Right cardiac atrium (tissue), 5 donors: ENCODE measurements around the gene NYAP2. TPM values are rescaled to one million over a fixed set of nuclear protein-coding genes. Genes with fewer than 3 reads are reported as not detected.

Source experiments
- ATAC-seq, 2 donors: fragments of 200-7000 bp; cut with Tn5 transposase; one replicate each; pipeline versions ENCODE4 v1.8.0 to v1.9.1; 2020; ENCODE audit warnings: moderate library complexity in 2 of 2, mild to moderate bottlenecking in 1 of 2
- DNase-seq, 3 donors: peaks; one replicate each; pipeline ENCODE4 v3.0.0-alpha.2; 2020
- H3K27ac ChIP-seq: one replicate; pipeline ENCODE4 v1.5.1; 2013; ENCODE audit warnings: mild to moderate bottlenecking, low read length, control low read depth, moderate library complexity
- H3K27me3 ChIP-seq: one replicate; pipeline ENCODE4 v1.6.1; 2013; ENCODE audit not compliant: control insufficient read depth, insufficient read depth
- H3K4me1 ChIP-seq: one replicate; pipeline ENCODE4 v1.6.1; 2013; ENCODE audit warnings: low read length; ENCODE audit not compliant: control insufficient read depth, insufficient read depth
- H3K4me3 ChIP-seq: one replicate; pipeline ENCODE4 v1.5.1; 2013; ENCODE audit warnings: low read length, control low read depth
- H3K9me3 ChIP-seq: one replicate; pipeline ENCODE4 v1.6.1; 2013; ENCODE audit warnings: low read length; ENCODE audit not compliant: control insufficient read depth
- WGBS: extraction: QIAGEN DNeasy Blood & Tissue Kit; methylation state at CpG from one replicate; pipeline ENCODE4 v1.1.7; 2013; 5-methylcytosine and 5-hydroxymethylcytosine counted together
- intact Hi-C, 4 donors: fragments of 100-400 bp; cut with DNase I; formaldehyde crosslinking; loops; one replicate each; pipeline versions ENCODE4 v1.11.0 to v1.14.0; 2022 to 2023
- polyA plus RNA-seq: library from polyadenylated mRNA; stranded (reverse); fragments of 200-250 nt; gene quantifications from one replicate; pipeline ENCODE4 v1.2.3, GENCODE V29; 2013
- total RNA-seq, 4 donors: library from RNA; stranded (reverse); fragmentation: NEBNext Ultra II Directional; extraction: Animal tissue kit (Norgen Biotek cat#: 25700); gene quantifications; one replicate each; pipeline ENCODE4 v1.2.1, GENCODE V29; 2021
- donor health status: healthy with polysubstance abuse.
- donor health status: DM: no; HTN: yes; CAD: no.
- donor health status: DM: no; HTN: no; CAD: no.
- donor health status: DM: no; HTN: yes; CAD: no; lungs with severe emphysema.
- donor health status: DM: yes; HTN: yes; CAD: no.

The NYAP2 gene
- total and polyA plus RNA-seq, 5 donors, result not detected

DNA sequence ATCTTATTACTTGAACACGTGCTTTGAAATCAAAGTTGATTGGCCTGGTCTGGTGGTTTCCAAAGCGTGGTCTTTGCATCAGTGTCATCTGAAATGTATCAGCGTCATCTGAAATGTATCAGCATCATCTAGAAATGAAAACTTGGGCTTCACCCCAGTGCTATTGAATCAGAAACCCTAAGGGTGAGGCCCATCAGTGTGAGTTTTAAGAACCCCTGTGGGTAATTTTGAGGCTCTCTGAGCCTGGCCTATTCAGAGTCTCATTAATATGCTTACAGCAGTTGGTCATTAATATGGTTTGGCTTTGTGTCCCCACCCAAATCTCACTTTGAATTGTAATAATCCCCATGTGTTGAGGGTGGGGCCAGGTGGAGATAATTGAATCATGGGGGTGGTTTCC is 85.2 kb downstream of the NYAP2 start:
- WGBS, result 72% methylated on average over 3 of the region's 3 CpGs
- Histone ChIP-seq H3K27ac (no peak overlapping the region), H3K27me3 (no peaks in the 10 kb centered on the region), H3K9me3 (no peaks in the 10 kb centered on the region), H3K4me1 (no peaks in the 10 kb centered on the region), H3K4me3 (no peak overlapping the region)
- intact Hi-C loops, result no loop called here
- ATAC-seq (no peak), DNase-seq (no peak)

DNA sequence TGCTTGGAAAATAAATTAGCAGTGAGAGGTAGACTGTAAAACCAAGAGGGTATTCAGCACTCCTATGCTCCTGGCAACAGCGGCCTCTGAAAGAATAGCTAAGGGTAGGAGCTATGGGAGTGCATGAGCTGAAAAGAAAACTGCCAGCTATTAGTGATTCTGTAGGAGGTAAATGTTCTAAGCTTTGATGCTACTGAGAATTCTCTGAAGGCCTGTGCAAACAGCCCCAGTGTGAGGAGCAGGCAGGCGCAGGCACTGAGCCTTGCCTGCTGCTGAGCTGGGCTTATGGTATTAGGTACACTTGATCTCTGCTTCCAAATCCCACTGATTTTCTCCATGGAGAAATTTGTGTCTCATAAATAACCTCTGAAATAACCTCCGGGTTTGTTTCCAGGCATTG is 86.7 kb downstream of the NYAP2 start:
- Histone ChIP-seq H3K27ac (no peak overlapping the region), H3K4me3 (no peak overlapping the region), H3K27me3 (no peaks in the 10 kb centered on the region), H3K9me3 (no peaks in the 10 kb centered on the region), H3K4me1 (no peaks in the 10 kb centered on the region)
- WGBS, result 94% methylated on average over 3 of the region's 3 CpGs
- intact Hi-C loops, result no loop called here
- DNase-seq (no peak), ATAC-seq (no peak)

DNA sequence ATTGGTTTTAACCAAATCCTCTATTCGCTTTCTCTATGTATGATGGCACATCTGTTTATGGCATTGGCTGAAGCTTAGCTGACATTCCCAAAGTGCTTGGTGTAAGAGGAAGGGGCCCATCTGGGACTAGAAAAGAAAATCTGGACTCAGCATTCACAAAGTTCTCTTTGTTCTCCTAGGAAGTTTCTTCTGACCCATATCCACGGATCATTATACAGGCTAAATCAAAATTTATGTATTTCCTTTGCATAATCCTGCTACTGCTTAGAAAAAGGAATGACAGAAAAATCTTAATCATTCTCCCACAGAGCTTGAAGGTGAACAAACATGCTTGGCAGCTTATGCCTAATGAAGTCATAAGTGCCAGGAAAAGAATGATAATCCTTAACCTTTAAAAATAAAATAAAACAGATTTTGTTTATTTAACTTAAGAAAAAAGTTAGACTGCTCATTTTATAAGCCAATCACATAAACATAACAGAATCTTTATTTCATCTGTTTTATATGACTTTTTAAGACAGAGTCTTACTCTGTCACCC is 88.4 kb downstream of the NYAP2 start:
- intact Hi-C loops, result no loop called here

DNA sequence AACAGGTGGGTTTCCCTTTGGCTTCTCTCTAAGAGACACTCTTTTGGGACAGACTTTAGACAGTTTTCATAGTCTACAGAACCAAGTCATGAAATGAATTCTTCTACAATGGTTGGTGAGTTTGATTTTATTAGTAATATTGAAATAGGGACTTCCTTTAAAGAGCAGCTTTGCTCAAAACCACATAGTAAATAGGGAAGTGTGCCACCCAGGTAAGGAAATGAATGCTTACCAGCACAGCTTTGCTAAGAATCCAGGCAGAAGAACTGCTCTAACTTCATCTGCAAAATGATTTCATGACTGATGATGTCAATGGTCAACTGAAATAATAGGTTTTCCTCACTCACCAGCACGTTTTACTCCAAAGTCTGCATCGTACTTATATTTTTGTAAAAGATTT is 89.2 kb downstream of the NYAP2 start:
- DNase-seq (no peak), ATAC-seq (no peak)
- Histone ChIP-seq H3K4me1 (no peaks in the 10 kb centered on the region), H3K27ac (no peak overlapping the region), H3K9me3 (no peaks in the 10 kb centered on the region), H3K4me3 (no peak overlapping the region), H3K27me3 (no peaks in the 10 kb centered on the region)
- intact Hi-C loops, result no loop called here
- WGBS, result 84% methylated on average over 2 of the region's 2 CpGs

More for the DNA sequence above, 88.4 kb downstream of the NYAP2 start:
- 55% methylated on average over 2 of the region's 2 CpGs for WGBS
- Histone ChIP-seq H3K4me3 (no peak overlapping the region), H3K27me3 (no peaks in the 10 kb centered on the region), H3K4me1 (no peaks in the 10 kb centered on the region), H3K9me3 (no peaks in the 10 kb centered on the region), H3K27ac (no peak overlapping the region)
- no peak for DNase-seq
- no peak for ATAC-seq

DNA sequence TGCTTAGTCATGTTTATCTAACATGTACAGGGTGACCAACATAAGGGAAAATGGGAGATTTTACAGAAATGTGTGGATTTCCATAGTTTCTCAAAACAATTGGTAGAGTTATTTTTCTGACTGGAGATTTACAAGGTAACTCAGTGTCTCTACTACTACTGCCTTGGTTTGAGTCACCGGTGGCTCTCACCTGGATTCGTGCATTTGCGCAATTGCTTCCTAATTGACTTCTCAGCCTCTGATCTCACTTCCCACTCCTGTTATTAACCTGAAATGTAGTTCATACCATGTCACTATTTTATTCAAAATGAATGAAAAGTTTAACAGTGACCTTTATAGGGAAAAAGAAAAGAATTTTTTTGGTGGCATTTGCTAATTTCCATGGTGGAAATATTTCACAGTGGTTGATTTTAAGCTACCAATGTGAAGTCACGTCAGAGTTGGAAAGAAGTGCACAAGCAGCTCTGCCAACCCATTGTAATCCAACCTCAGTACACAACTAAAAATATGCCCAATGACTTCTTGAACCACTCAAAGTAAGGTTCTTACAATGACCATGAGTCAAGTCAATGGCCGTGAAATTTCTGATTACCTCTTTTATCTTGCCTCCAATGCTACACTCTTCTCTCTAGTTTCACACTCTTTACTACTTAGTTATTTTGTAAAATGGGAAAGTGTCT is 94.0 kb downstream of the NYAP2 start:
- Histone ChIP-seq H3K9me3 (no peaks in the 10 kb centered on the region), H3K4me3 (no peak overlapping the region), H3K27ac (no peak overlapping the region), H3K27me3 (no peaks in the 10 kb centered on the region), H3K4me1 (no peaks in the 10 kb centered on the region)
- DNase-seq (no peak), ATAC-seq (no peak)
- 90% methylated on average over 5 of the region's 5 CpGs for WGBS
- intact Hi-C loops, result no loop called here

DNA sequence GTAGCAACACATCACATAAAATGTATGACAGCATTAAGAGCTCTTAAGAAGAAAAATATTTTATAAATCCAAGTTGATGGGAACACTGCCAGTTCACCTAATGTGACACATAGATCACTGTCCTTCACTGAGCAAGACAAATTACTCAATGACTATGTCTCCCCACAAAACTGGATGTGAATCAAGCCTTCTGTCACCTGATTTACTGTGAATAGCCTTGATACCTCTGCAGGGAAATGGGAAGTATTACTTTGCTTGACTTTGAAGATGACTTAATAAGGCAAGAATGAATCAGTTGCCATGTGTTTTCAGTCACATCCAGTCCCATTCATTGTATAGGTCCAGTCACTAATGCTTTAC is 94.6 kb downstream of the NYAP2 start:
- no peaks in the 10 kb centered on the region for H3K9me3 ChIP-seq
- ATAC-seq (no peak), DNase-seq (no peak)
- no peaks in the 10 kb centered on the region for H3K27me3 ChIP-seq
- intact Hi-C loops, result no loop called here
- no peak overlapping the region for H3K4me3 ChIP-seq
- H3K27ac ChIP-seq, result no peak overlapping the region
- no peaks in the 10 kb centered on the region for H3K4me1 ChIP-seq

DNA sequence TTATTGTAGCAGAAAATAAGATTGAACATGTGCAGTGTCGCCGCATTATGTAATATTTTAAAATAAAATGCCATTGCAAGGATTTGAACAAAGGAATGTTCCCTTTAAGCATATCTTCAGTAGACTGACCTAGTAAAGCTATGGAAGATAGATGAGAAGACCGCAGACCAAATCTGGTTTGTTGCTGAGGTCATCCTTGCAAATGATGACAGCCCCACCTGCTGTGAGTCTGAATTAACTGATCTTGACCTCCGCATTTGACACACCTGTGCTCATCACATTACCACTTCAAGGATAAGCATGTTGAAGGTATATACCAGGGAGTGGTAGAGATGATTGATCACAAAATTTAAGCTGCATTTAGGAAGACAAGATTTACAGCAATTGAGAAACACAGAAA is 96.2 kb downstream of the NYAP2 start:
- WGBS, result 88% methylated on average over 4 of the region's 4 CpGs
- intact Hi-C loops, result no loop called here
- Histone ChIP-seq H3K27me3 (no peaks in the 10 kb centered on the region), H3K4me1 (no peaks in the 10 kb centered on the region), H3K27ac (no peak overlapping the region), H3K4me3 (no peak overlapping the region), H3K9me3 (no peaks in the 10 kb centered on the region)
- DNase-seq (no peak), ATAC-seq (no peak)

DNA sequence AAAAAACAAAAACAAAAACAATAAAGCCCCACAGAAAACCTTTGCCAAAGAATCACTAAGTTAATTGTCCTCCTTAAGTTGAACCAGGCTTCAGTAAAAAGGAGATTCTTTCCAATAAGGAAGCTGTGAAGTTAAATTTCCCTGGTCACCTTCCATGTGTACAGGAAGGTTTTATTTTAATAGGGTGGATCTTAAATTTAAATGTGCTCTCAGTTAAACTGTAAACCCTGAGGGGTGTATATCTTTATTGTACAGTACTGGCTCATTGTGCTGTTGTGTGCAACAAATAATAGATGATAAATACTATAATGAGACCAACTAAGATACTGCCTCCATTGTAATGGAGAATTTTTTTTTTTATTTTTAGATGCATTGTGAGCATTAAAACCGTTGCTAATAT is 97.1 kb downstream of the NYAP2 start:
- Histone ChIP-seq H3K4me1 (no peaks in the 10 kb centered on the region), H3K9me3 (no peaks in the 10 kb centered on the region), H3K27ac (no peak overlapping the region), H3K4me3 (no peak overlapping the region), H3K27me3 (no peaks in the 10 kb centered on the region)
- intact Hi-C loops, result no loop called here
- WGBS, result 59% methylated on average over 1 of the region's 1 CpG
- DNase-seq, result no peak
- no peak for ATAC-seq

DNA sequence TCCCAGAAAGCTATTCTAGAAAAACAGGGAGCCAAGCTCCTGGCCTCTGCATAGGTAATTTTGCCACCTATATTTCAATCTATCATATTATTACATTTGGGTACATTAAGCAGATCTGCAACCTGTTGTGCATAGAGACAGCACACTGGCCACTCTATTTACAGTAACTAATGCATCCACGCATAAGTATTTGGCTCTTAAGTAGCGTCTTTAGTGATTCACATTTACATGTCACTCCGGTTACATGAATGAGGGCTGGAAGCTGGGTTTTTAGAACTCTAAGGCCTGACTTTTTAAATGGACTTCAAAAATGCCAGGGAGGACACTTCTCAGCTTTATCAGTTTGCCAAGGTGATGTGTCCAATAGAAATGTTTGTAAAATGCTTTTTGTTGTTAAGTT is 97.7 kb downstream of the NYAP2 start:
- intact Hi-C loops, result no loop called here
- H3K27me3 ChIP-seq, result no peaks in the 10 kb centered on the region
- H3K4me1 ChIP-seq, result no peaks in the 10 kb centered on the region
- DNase-seq, result no peak
- H3K9me3 ChIP-seq, result no peaks in the 10 kb centered on the region
- no peak overlapping the region for H3K27ac ChIP-seq
- H3K4me3 ChIP-seq, result no peak overlapping the region
- ATAC-seq, result no peak
- WGBS, result 63% methylated on average over 3 of the region's 3 CpGs

DNA sequence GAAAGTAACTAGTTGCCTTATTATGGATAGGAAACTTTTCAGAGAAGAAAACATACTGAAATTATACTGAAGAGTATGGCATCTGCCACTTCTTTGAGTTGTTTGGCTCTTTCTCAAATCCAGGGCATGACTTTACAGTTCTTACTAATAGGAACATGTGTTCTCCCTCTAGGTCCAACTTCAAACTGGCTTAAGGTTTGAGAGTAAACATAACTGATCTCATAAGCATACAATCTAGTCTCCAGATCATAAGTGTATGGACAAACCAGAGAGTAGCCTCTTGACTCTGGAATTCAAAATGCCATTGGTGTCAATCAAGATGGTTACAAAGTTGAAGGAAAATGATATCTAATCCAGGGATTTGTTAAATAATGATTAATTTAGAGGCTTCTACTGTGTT is 101.5 kb downstream of the NYAP2 start:
- no peak overlapping the region for H3K4me3 ChIP-seq
- H3K4me1 ChIP-seq, result no peaks in the 10 kb centered on the region
- no peak overlapping the region for H3K27ac ChIP-seq
- DNase-seq (no peak), ATAC-seq (no peak)
- intact Hi-C loops, result no loop called here
- H3K27me3 ChIP-seq, result no peaks in the 10 kb centered on the region
- H3K9me3 ChIP-seq, result no peaks in the 10 kb centered on the region

DNA sequence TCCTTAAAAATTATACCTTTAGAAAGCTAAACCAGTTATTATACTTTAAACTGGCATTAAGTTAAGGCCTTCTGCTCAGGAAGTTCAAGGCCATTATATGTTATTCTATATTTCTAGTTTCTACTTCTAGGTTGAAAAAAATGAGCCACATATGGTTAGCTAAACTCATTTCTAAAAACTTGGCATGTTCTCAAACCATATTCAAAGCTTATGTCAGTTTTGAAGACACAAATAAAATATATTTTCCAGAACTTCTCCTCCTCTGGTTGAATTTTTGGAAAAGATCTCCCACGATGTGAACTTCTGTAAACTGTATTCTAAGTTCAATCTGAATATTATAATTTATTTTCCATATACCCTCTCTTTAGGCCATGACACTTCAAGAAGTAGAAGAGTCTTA is 103.5 kb downstream of the NYAP2 start:
- Histone ChIP-seq H3K27ac (no peak overlapping the region), H3K4me3 (no peak overlapping the region), H3K9me3 (no peaks in the 10 kb centered on the region), H3K4me1 (no peaks in the 10 kb centered on the region), H3K27me3 (no peaks in the 10 kb centered on the region)
- ATAC-seq, result no peak
- DNase-seq, result no peak
- intact Hi-C loops, result no loop called here
- 66% methylated on average over 1 of the region's 1 CpG for WGBS

DNA sequence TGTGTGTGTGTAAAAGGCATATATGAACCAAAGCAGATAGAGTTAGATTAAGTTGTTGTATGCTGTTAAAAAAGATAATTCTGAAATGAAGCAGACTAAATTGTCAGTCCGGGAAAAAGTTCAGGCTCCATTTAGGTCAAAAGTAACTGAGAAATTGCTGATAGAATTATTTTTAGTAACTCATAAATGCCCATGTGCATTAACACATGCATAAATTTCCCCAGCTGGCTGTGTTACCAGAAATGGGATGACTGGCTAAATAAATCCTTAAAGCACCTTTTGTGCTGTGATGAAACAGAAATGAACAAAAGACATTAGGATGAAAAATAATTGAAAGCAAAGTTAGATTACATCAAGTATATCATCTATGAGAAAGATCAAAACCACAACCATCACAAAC is 111.3 kb downstream of the NYAP2 start:
- intact Hi-C loops, result no loop called here
- H3K4me3 ChIP-seq, result no peak overlapping the region
- WGBS, result 44% methylated on average over 1 of the region's 1 CpG

More for the DNA sequence above, 111.3 kb downstream of the NYAP2 start:
- no peaks in the 10 kb centered on the region for H3K9me3 ChIP-seq
- ATAC-seq (no peak), DNase-seq (no peak)
- H3K27ac ChIP-seq, result no peak overlapping the region
- H3K27me3 ChIP-seq, result no peaks in the 10 kb centered on the region
- H3K4me1 ChIP-seq, result no peaks in the 10 kb centered on the region
